ENCODE data around the gene C19orf85. TPM values are rescaled to one million over a fixed set of nuclear protein-coding genes. Genes with fewer than 3 reads are reported as not detected.
A peak's percentile ranks its signal among the peaks of the same experiment; 100 is the strongest.

The C19orf85 gene
- total and polyA plus RNA-seq, 2 experiments from 2014 or later, result 1.7 to 3.4 TPM

DNA sequence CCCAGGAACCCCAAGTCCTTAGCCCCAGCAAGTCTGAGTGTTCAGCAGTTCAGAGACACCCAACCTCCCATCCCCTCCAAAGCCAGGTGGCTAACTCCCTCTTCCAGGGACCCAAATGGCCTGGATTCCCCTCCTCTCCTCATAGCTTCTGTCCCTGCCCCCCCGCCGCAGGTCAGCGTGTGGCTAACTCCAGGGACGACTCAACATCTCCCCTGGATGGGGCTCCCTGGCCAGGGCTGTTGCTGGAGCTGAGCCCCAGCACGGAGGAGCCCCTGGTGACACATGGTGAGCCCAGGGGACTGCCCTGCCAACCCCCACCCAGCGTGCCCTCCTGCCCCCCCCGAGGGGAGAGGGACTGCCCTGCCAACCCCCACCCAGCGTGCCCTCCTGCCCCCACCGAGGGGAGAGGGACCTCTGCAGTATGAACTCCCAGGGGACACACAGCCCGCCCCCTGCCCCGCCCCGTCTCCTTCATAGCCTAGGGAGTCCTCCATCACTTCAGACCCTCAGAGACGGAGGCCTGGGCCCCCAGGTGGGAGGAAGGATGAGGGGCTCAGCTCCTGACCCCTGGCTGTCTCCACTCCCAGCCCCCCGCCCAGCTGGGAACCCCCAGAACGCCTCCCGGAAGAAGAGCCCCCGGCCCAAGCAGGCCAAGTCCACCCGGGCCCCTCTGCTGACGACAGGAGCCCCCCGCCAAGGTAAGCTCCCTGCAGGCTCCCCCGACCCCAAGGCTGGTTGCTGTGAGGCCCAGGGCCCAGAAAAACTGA, 25.3 kb upstream of the C19orf85 start (continued):
- TF ChIP-seq, protein P1, sequence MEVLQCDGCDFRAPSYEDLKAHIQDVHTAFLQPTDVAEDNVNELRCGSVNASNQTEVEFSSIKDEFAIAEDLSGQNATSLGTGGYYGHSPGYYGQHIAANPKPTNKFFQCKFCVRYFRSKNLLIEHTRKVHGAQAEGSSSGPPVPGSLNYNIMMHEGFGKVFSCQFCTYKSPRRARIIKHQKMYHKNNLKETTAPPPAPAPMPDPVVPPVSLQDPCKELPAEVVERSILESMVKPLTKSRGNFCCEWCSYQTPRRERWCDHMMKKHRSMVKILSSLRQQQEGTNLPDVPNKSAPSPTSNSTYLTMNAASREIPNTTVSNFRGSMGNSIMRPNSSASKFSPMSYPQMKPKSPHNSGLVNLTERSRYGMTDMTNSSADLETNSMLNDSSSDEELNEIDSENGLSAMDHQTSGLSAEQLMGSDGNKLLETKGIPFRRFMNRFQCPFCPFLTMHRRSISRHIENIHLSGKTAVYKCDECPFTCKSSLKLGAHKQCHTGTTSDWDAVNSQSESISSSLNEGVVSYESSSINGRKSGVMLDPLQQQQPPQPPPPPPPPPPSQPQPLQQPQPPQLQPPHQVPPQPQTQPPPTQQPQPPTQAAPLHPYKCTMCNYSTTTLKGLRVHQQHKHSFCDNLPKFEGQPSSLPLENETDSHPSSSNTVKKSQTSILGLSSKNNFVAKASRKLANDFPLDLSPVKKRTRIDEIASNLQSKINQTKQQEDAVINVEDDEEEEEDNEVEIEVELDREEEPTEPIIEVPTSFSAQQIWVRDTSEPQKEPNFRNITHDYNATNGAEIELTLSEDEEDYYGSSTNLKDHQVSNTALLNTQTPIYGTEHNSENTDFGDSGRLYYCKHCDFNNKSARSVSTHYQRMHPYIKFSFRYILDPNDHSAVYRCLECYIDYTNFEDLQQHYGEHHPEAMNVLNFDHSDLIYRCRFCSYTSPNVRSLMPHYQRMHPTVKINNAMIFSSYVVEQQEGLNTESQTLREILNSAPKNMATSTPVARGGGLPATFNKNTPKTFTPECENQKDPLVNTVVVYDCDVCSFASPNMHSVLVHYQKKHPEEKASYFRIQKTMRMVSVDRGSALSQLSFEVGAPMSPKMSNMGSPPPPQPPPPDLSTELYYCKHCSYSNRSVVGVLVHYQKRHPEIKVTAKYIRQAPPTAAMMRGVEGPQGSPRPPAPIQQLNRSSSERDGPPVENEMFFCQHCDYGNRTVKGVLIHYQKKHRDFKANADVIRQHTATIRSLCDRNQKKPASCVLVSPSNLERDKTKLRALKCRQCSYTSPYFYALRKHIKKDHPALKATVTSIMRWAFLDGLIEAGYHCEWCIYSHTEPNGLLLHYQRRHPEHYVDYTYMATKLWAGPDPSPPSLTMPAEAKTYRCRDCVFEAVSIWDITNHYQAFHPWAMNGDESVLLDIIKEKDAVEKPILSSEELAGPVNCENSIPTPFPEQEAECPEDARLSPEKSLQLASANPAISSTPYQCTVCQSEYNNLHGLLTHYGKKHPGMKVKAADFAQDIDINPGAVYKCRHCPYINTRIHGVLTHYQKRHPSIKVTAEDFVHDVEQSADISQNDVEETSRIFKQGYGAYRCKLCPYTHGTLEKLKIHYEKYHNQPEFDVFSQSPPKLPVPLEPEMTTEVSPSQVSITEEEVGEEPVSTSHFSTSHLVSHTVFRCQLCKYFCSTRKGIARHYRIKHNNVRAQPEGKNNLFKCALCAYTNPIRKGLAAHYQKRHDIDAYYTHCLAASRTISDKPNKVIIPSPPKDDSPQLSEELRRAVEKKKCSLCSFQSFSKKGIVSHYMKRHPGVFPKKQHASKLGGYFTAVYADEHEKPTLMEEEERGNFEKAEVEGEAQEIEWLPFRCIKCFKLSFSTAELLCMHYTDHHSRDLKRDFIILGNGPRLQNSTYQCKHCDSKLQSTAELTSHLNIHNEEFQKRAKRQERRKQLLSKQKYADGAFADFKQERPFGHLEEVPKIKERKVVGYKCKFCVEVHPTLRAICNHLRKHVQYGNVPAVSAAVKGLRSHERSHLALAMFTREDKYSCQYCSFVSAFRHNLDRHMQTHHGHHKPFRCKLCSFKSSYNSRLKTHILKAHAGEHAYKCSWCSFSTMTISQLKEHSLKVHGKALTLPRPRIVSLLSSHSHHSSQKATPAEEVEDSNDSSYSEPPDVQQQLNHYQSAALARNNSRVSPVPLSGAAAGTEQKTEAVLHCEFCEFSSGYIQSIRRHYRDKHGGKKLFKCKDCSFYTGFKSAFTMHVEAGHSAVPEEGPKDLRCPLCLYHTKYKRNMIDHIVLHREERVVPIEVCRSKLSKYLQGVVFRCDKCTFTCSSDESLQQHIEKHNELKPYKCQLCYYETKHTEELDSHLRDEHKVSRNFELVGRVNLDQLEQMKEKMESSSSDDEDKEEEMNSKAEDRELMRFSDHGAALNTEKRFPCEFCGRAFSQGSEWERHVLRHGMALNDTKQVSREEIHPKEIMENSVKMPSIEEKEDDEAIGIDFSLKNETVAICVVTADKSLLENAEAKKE (CRISPR knock-in tag; IDR thresholded peaks at IDR 0.05), result no peak
- no peak for TF ChIP-seq POLR2AphosphoS5 (IDR thresholded peaks at IDR 0.05; ENCODE audit: low read depth)
- TF ChIP-seq CREB1 (CRISPR knock-in tag; IDR thresholded peaks at IDR 0.05; ENCODE audit: low read depth), result no peak
- TF ChIP-seq JUNB (IDR thresholded peaks at IDR 0.05; ENCODE audit: unreplicated experiment), result no peak
- TF ChIP-seq STAT1 (IDR thresholded peaks at IDR 0.05; ENCODE audit: unreplicated experiment), result no peak
- TF ChIP-seq EZH2 (IDR thresholded peaks at IDR 0.05; ENCODE audit: low read depth, unreplicated experiment), result no peak
- no peak for TF ChIP-seq NANOG (IDR thresholded peaks at IDR 0.05; ENCODE audit: borderline replicate concordance)

DNA sequence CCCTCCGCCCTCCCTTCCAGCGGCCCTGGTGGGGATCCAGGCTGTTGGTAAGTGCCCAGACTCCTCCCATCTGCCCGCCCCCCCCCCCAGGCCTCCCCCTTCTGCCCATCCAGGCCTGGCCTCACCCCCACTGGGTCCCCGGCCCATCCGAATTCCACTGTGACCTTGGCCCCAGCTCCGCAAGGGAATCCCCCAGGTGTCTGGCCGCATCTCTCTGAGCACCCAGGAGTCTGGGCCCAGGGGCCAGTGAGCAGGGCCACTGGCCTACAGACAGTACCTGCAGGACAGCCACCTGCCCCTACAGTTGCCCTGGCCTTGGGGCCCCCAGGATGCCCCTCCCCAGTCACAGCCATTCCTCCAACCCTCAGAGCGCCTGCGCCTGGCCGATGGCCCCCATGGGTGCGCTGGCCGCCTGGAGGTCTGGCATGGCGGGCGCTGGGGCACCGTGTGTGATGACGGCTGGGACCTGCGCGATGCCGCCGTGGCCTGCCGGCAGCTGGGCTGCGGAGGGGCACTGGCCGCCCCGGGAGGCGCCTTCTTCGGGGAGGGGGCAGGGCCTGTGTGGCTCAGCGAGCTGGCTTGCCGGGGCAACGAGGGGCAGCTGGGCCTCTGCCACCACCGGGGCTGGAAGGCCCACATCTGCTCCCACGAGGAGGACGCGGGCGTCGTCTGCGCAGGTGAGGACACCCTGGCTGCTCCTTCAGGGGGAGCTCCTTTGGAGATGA, 24.6 kb upstream of the C19orf85 start:
- Mint-ChIP-seq H3K9me3 (no peaks in the 10 kb centered on the region; the same call in 2 of the 3 replicates), H3K36me3 (ENCODE audit: low read depth) (no peaks in the 10 kb centered on the region; the same call in 2 of the 3 replicates), H3K27ac (no peak overlapping the region), H3K27me3 (ENCODE audit: insufficient read depth, low read depth, poor library complexity) (peaks cover 14% of the 10 kb centered on the region), H3K4me1 (peaks cover 24% of the 10 kb centered on the region), H3K4me3 (no peak overlapping the region)
- Histone ChIP-seq H3K27me3 (ENCODE audit: insufficient read depth) (no peaks in the 10 kb centered on the region), H3K36me3 (ENCODE audit: insufficient read depth) (no peaks in the 10 kb centered on the region), H3K4me1 (ENCODE audit: insufficient read depth) (peaks cover 16% of the 10 kb centered on the region; the same call in 1 of the 2 replicates), H2AFZ (no peak overlapping the region), H3K9me2 (ENCODE audit: insufficient read depth) (no peaks in the 10 kb centered on the region), H3K4me2 (peak overlapping the region; percentile 80), H3K4me3 (no peak overlapping the region), H3K27ac (ENCODE audit: low read depth) (no peak overlapping the region), H4K20me1 (replicated peaks; ENCODE audit: insufficient read depth) (no peaks in the 10 kb centered on the region), H3F3A (replicated peaks; ENCODE audit: low read depth) (peaks cover 15% of the 10 kb centered on the region), H3K79me2 (replicated peaks; ENCODE audit: insufficient read depth) (no peaks in the 10 kb centered on the region)
- ATAC-seq (peak; percentile 4), DNase-seq (ENCODE audit: low spot score) (no peak)
- TF ChIP-seq ZNF331 (CRISPR knock-in tag; IDR thresholded peaks at IDR 0.05; ENCODE audit: low read depth) (no peak), STAT1 (IDR thresholded peaks at IDR 0.05; ENCODE audit: unreplicated experiment) (no peak), ZNF114 (CRISPR knock-in tag; IDR thresholded peaks at IDR 0.05) (no peak)
- TF ChIP-seq, protein P2, sequence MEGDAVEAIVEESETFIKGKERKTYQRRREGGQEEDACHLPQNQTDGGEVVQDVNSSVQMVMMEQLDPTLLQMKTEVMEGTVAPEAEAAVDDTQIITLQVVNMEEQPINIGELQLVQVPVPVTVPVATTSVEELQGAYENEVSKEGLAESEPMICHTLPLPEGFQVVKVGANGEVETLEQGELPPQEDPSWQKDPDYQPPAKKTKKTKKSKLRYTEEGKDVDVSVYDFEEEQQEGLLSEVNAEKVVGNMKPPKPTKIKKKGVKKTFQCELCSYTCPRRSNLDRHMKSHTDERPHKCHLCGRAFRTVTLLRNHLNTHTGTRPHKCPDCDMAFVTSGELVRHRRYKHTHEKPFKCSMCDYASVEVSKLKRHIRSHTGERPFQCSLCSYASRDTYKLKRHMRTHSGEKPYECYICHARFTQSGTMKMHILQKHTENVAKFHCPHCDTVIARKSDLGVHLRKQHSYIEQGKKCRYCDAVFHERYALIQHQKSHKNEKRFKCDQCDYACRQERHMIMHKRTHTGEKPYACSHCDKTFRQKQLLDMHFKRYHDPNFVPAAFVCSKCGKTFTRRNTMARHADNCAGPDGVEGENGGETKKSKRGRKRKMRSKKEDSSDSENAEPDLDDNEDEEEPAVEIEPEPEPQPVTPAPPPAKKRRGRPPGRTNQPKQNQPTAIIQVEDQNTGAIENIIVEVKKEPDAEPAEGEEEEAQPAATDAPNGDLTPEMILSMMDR (conservative IDR thresholded peaks at IDR 0.05; ENCODE audit: low read depth in 2 of 2), result no peak
- TF ChIP-seq, protein P3, sequence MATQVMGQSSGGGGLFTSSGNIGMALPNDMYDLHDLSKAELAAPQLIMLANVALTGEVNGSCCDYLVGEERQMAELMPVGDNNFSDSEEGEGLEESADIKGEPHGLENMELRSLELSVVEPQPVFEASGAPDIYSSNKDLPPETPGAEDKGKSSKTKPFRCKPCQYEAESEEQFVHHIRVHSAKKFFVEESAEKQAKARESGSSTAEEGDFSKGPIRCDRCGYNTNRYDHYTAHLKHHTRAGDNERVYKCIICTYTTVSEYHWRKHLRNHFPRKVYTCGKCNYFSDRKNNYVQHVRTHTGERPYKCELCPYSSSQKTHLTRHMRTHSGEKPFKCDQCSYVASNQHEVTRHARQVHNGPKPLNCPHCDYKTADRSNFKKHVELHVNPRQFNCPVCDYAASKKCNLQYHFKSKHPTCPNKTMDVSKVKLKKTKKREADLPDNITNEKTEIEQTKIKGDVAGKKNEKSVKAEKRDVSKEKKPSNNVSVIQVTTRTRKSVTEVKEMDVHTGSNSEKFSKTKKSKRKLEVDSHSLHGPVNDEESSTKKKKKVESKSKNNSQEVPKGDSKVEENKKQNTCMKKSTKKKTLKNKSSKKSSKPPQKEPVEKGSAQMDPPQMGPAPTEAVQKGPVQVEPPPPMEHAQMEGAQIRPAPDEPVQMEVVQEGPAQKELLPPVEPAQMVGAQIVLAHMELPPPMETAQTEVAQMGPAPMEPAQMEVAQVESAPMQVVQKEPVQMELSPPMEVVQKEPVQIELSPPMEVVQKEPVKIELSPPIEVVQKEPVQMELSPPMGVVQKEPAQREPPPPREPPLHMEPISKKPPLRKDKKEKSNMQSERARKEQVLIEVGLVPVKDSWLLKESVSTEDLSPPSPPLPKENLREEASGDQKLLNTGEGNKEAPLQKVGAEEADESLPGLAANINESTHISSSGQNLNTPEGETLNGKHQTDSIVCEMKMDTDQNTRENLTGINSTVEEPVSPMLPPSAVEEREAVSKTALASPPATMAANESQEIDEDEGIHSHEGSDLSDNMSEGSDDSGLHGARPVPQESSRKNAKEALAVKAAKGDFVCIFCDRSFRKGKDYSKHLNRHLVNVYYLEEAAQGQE (IDR thresholded peaks at IDR 0.05; ENCODE audit: unreplicated experiment), result no peak
